SK-N-SH (cell line): ENCODE measurements around the gene BMP5. TPM values are rescaled to one million over a fixed set of nuclear protein-coding genes. Genes with fewer than 3 reads are reported as not detected.

ENCODE experiments used
- CTCF ChIA-PET: fragments of 300-600, 350-600 bp; formaldehyde crosslinking; extraction: SDS; loops from one replicate; lab custom pipeline; 2021; lab: Yijun Ruan, JAX
- POLR2A ChIA-PET: fragments of 350-600 bp; sonication (Branson Sonifier 250); formaldehyde crosslinking; extraction: SDS; loops from one replicate; lab custom pipeline; 2020; ENCODE audit warnings: antibody characterized with exemption, inconsistent platforms; lab: Yijun Ruan, JAX
- DNase-seq: peaks from one replicate; pipeline ENCODE4 v3.0.0; 2012
- H2AFZ ChIP-seq: fragments of 200-600 bp; sonication (generic); 2 replicates; pipeline ENCODE4 v1.8.1; 2016; ENCODE audit warnings: antibody characterized with exemption, mild to moderate bottlenecking, low read depth
- H3F3A ChIP-seq: fragments of 200-600 bp; sonication (generic); replicated peaks from 2 replicates; pipeline ENCODE3; 2016; ENCODE audit warnings: antibody characterized with exemption, mild to moderate bottlenecking; ENCODE audit not compliant: insufficient read depth
- H3K27ac ChIP-seq, 2 experiments: fragments of 200-500 bp in 1 of 2; fragments of 200-600 bp in 1 of 2; sonication (Bioruptor generic) in 1 of 2; sonication (generic), shearing (Covaris generic) in 1 of 2; 2 replicates each; pipeline versions ENCODE4 v1.5.1 to v1.6.1; 2014 to 2016; ENCODE audit warnings: low read depth in 2 of 2, inconsistent platforms in 1 of 2, low read length in 1 of 2, mild to moderate bottlenecking in 1 of 2, mixed read lengths in 1 of 2
- H3K27me3 ChIP-seq: fragments of 200-600 bp; sonication (generic), shearing (Covaris generic); 2 replicates; pipeline ENCODE4 v1.6.1; 2016; ENCODE audit warnings: mixed run types; ENCODE audit not compliant: insufficient read depth
- H3K36me3 ChIP-seq, 2 experiments: fragments of 200-500 bp in 1 of 2; fragments of 200-600 bp in 1 of 2; sonication (Bioruptor generic) in 1 of 2; sonication (generic) in 1 of 2; replicated peaks in 1 of 2; 2 replicates each; pipeline versions ENCODE3 to v1.5.1; 2014 to 2016; ENCODE audit warnings: low read length in 1 of 2, mild to moderate bottlenecking in 1 of 2; ENCODE audit not compliant: insufficient read depth in 2 of 2, control insufficient read depth in 1 of 2
- H3K4me1 ChIP-seq, 2 experiments: fragments of 200-500 bp in 1 of 2; fragments of 200-600 bp in 1 of 2; sonication (Bioruptor generic) in 1 of 2; sonication (generic), shearing (Covaris generic) in 1 of 2; 2 replicates each; pipeline versions ENCODE4 v1.5.1 to v1.6.1; 2014 to 2016; ENCODE audit warnings: low read depth in 1 of 2, low read length in 1 of 2, mixed run types in 1 of 2; ENCODE audit not compliant: insufficient read depth in 2 of 2, control insufficient read depth in 1 of 2
- H3K4me2 ChIP-seq: fragments of 200-600 bp; sonication (generic), shearing (Covaris generic); 2 replicates; pipeline ENCODE4 v1.6.1; 2017; ENCODE audit warnings: mixed run types
- H3K4me3 ChIP-seq, 2 experiments: fragments of 200-500 bp in 1 of 2; fragments of 200-600 bp in 1 of 2; sonication (Bioruptor generic) in 1 of 2; sonication (generic), shearing (Covaris generic) in 1 of 2; 2 replicates each; pipeline versions ENCODE4 v1.5.1 to v1.8.1; 2014 to 2016; ENCODE audit warnings: low read depth in 2 of 2, inconsistent platforms in 1 of 2, low read length in 1 of 2, mild to moderate bottlenecking in 1 of 2, mixed read lengths in 1 of 2, moderate library complexity in 1 of 2
- H3K79me2 ChIP-seq: fragments of 200-600 bp; sonication (generic); 2 replicates; pipeline ENCODE4 v1.8.1; 2017; ENCODE audit warnings: mild to moderate bottlenecking; ENCODE audit not compliant: insufficient read depth
- H3K9ac ChIP-seq: fragments of 200-600 bp; sonication (generic); 2 replicates; pipeline ENCODE4 v1.6.1; 2017; ENCODE audit warnings: mixed run types
- H3K9me2 ChIP-seq: fragments of 200-600 bp; sonication (generic); 2 replicates; pipeline ENCODE4 v1.6.1; 2017; ENCODE audit warnings: mixed run types
- H3K9me3 ChIP-seq: fragments of 200-600 bp; sonication (generic); 2 replicates; pipeline ENCODE4 v1.6.1; 2017; ENCODE audit warnings: mixed run types, mild to moderate bottlenecking, moderate library complexity
- H4K20me1 ChIP-seq: fragments of 200-600 bp; sonication (generic); 2 replicates; pipeline ENCODE4 v1.6.1; 2017; ENCODE audit warnings: mild to moderate bottlenecking, mixed run types; ENCODE audit not compliant: insufficient read depth
- CHD2 ChIP-seq: fragments of 150-350 bp; IDR thresholded peaks from 2 replicates; pipeline ENCODE4 v1.6.1; 2018; ENCODE audit warnings: low read length; ENCODE audit not compliant: partially characterized antibody
- CTCF ChIP-seq: fragments of 200-600 bp; sonication (generic); IDR thresholded peaks from 2 replicates; pipeline ENCODE4 v1.6.1; 2017; ENCODE audit warnings: antibody characterized with exemption, mild to moderate bottlenecking, moderate library complexity
- EP300 ChIP-seq, 2 experiments: IDR thresholded peaks; 2 replicates each; pipeline versions ENCODE4 v1.4.0 to v1.6.1; 2012; ENCODE audit warnings: borderline replicate concordance in 1 of 2, low read depth in 1 of 2, low read length in 1 of 2
- FOXJ3 ChIP-seq: sonication (generic); formaldehyde crosslinking; IDR thresholded peaks from 2 replicates; pipeline ENCODE4 v1.5.1; 2020; ENCODE audit warnings: mild to moderate bottlenecking, missing genetic modification reagents
- GABPA ChIP-seq: IDR thresholded peaks from 2 replicates; pipeline ENCODE4 v1.4.0; 2012; ENCODE audit warnings: low read depth, mild to moderate bottlenecking
- GATA2 ChIP-seq: sonication (generic); formaldehyde crosslinking; IDR thresholded peaks from 2 replicates; pipeline ENCODE4 v1.5.0; 2020; ENCODE audit warnings: mild to moderate bottlenecking, missing genetic modification reagents
- MEF2A ChIP-seq: IDR thresholded peaks from 2 replicates; pipeline ENCODE4 v1.4.0; 2012; ENCODE audit warnings: low read depth, borderline replicate concordance
- NFIC ChIP-seq: IDR thresholded peaks from 2 replicates; pipeline ENCODE4 v1.4.0; 2012; ENCODE audit warnings: borderline replicate concordance
- RAD21 ChIP-seq: IDR thresholded peaks from 2 replicates; pipeline ENCODE4 v1.6.1; 2012; ENCODE audit warnings: mild to moderate bottlenecking, low read length
- RFX5 ChIP-seq: IDR thresholded peaks from 2 replicates; pipeline ENCODE4 v1.6.1; 2012; ENCODE audit warnings: mild to moderate bottlenecking, improper control_type of control experiment, low read length
- SMC3 ChIP-seq: IDR thresholded peaks from 2 replicates; pipeline ENCODE4 v1.6.1; 2012; ENCODE audit warnings: low read depth, low read length, improper control_type of control experiment
- TEAD4 ChIP-seq: IDR thresholded peaks from 2 replicates; pipeline ENCODE4 v1.4.0; 2012; ENCODE audit warnings: mild to moderate bottlenecking, borderline replicate concordance; ENCODE audit not compliant: insufficient read depth
- USF1 ChIP-seq: IDR thresholded peaks from 2 replicates; pipeline ENCODE4 v1.4.0; 2012; ENCODE audit warnings: low read depth, borderline replicate concordance
- WGBS: methylation state at CpG from one replicate; pipeline ENCODE4 v1.1.6; 2017; ENCODE audit warnings: low lambda C conversion rate; 5-methylcytosine and 5-hydroxymethylcytosine counted together
- polyA plus RNA-seq, 3 experiments: library from polyadenylated mRNA; depleted of rRNA; stranded (reverse); fragments of >200 nt; gene quantifications; 2 replicates each; pipeline ENCODE4 v1.2.3, GENCODE V29; 2012
- TF ChIP-seq, protein P1 (sequence below): IDR thresholded peaks from 2 replicates; pipeline ENCODE4 v1.6.1; 2012; ENCODE audit warnings: mild to moderate bottlenecking, low read depth, low read length, moderate library complexity
- TF ChIP-seq, protein P2 (sequence below): IDR thresholded peaks from 2 replicates; pipeline ENCODE4; 2012
- TF ChIP-seq, protein P3 (sequence below): fragments of 150-350 bp; IDR thresholded peaks from 2 replicates; pipeline ENCODE4 v1.6.1; 2017; ENCODE audit warnings: antibody characterized with exemption, low read length, low read depth, borderline replicate concordance

The BMP5 gene
- polyA plus RNA-seq, 1 of the 3 experiments (the other 2 are of a cell fraction), result 0.05 TPM

DNA sequence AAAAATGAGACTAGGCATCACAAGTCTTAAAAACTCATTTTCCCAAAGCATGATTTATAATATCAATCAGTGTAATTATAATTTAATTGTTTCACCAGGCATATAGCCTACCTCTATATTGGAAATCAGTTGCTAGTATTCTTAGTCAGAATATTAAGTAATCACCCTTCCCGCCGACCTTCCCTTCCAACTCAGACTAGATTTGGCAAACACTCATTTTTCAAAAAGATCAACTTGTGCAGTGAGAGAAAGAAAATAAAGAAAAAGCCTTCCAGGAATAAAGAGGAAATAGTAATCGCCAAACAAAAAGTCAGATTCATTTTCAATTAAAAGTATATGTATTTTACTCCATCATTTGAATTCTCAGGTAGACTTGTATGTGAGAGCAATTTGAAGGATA, 1.9 kb upstream of the BMP5 start:
- no peaks in the 10 kb centered on the region for H4K20me1 ChIP-seq
- TF ChIP-seq MEF2A (no peak), RAD21 (no peak), CHD2 (no peak), NFIC (no peak), USF1 (no peak), TEAD4 (no peak), GATA2 (no peak), SMC3 (no peak), RFX5 (no peak), GABPA (no peak), CTCF (no peak), EP300 (IDR thresholded peaks at IDR 0.05; ENCODE audit: borderline replicate concordance in 1 of 2, low read depth in 1 of 2, low read length in 1 of 2) (no peak), FOXJ3 (CRISPR knock-in tag) (no peak)
- TF ChIP-seq, protein P1, sequence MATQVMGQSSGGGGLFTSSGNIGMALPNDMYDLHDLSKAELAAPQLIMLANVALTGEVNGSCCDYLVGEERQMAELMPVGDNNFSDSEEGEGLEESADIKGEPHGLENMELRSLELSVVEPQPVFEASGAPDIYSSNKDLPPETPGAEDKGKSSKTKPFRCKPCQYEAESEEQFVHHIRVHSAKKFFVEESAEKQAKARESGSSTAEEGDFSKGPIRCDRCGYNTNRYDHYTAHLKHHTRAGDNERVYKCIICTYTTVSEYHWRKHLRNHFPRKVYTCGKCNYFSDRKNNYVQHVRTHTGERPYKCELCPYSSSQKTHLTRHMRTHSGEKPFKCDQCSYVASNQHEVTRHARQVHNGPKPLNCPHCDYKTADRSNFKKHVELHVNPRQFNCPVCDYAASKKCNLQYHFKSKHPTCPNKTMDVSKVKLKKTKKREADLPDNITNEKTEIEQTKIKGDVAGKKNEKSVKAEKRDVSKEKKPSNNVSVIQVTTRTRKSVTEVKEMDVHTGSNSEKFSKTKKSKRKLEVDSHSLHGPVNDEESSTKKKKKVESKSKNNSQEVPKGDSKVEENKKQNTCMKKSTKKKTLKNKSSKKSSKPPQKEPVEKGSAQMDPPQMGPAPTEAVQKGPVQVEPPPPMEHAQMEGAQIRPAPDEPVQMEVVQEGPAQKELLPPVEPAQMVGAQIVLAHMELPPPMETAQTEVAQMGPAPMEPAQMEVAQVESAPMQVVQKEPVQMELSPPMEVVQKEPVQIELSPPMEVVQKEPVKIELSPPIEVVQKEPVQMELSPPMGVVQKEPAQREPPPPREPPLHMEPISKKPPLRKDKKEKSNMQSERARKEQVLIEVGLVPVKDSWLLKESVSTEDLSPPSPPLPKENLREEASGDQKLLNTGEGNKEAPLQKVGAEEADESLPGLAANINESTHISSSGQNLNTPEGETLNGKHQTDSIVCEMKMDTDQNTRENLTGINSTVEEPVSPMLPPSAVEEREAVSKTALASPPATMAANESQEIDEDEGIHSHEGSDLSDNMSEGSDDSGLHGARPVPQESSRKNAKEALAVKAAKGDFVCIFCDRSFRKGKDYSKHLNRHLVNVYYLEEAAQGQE, result no peak
- TF ChIP-seq, protein P2, sequence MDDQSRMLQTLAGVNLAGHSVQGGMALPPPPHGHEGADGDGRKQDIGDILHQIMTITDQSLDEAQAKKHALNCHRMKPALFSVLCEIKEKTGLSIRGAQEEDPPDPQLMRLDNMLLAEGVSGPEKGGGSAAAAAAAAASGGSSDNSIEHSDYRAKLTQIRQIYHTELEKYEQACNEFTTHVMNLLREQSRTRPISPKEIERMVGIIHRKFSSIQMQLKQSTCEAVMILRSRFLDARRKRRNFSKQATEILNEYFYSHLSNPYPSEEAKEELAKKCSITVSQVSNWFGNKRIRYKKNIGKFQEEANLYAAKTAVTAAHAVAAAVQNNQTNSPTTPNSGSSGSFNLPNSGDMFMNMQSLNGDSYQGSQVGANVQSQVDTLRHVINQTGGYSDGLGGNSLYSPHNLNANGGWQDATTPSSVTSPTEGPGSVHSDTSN, result no peak
- TF ChIP-seq, protein P3, sequence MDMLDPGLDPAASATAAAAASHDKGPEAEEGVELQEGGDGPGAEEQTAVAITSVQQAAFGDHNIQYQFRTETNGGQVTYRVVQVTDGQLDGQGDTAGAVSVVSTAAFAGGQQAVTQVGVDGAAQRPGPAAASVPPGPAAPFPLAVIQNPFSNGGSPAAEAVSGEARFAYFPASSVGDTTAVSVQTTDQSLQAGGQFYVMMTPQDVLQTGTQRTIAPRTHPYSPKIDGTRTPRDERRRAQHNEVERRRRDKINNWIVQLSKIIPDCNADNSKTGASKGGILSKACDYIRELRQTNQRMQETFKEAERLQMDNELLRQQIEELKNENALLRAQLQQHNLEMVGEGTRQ, result no peak
- TF ChIP-seq, all 33 proteins: peak for 0
- no peak for DNase-seq
- Histone ChIP-seq H3K4me1 (peaks cover 0 to 9% of the 10 kb centered on the region in 2 experiments; a peak in 1 of 4 replicates), H3K79me2 (no peaks in the 10 kb centered on the region), H3K9ac (no peak overlapping the region), H3K27ac (no peak overlapping the region), H2AFZ (no peak overlapping the region), H3K9me2 (no peaks in the 10 kb centered on the region), H3K36me3 (no peaks in the 10 kb centered on the region), H3K27me3 (peaks cover 4% of the 10 kb centered on the region; the same call in 1 of the 2 replicates), H3K9me3 (no peaks in the 10 kb centered on the region), H3F3A (peaks cover 5% of the 10 kb centered on the region), H3K4me2 (no peak overlapping the region), H3K4me3 (no peak overlapping the region)
- POLR2A ChIA-PET, result no interaction called here
- WGBS, result 63% methylated on average over 3 of the region's 3 CpGs
- CTCF ChIA-PET, result no interaction called here
